Measurements from ENCODE around the gene RGS3. TPM values are rescaled to one million over a fixed set of nuclear protein-coding genes. Genes with fewer than 3 reads are reported as not detected.

Gene RGS3
- total RNA-seq, 1 experiment from 2014 or later: 71.1 TPM

- H3K36me3 ChIP-seq (ENCODE audit: control insufficient read depth, insufficient read depth, low read length): no peaks in the 10 kb centered on the region
- peak in 1 of 2 experiments; percentile 51 for DNase-seq
- no peak overlapping the region for H3K4me3 ChIP-seq (ENCODE audit: low read depth, low read length)
- H3K4me1 ChIP-seq: peaks cover 30% of the 10 kb centered on the region
- Mint-ChIP-seq H3K27me3 (ENCODE audit: insufficient read depth, unreplicated experiment) (no peaks in the 10 kb centered on the region), H3K4me1 (ENCODE audit: low read depth, unreplicated experiment) (peaks cover 36% of the 10 kb centered on the region), H3K27ac (ENCODE audit: unreplicated experiment) (peak overlapping the region; percentile 90), H3K4me3 (ENCODE audit: unreplicated experiment) (peak overlapping the region; percentile 94), H3K9me3 (ENCODE audit: unreplicated experiment) (no peaks in the 10 kb centered on the region), H3K36me3 (ENCODE audit: insufficient read depth, unreplicated experiment) (peaks cover 23% of the 10 kb centered on the region)
- ChIA-PET POLR2A (interaction anchor here (0.7 kb wide), 1 partner anchor 11 kb away, joined by 4 read pairs; no protein-coding TSS in a partner anchor), CTCF (no interaction called here)
- intact Hi-C loops (cut with micrococcal nuclease; ENCODE audit: unreplicated experiment): loop anchor here (5.0 kb wide), 1 partner anchor 127 kb away; no protein-coding TSS in a partner anchor
- no peak for TF ChIP-seq CTCF (IDR thresholded peaks at IDR 0.05; ENCODE audit: insufficient read depth in 1 of 2, low read depth in 1 of 2, low read length in 1 of 2, severe bottlenecking in 1 of 2, unreplicated experiment in 1 of 2)
- no TSS peak for BruUV-seq (replicated peaks)
- H3K27me3 ChIP-seq (replicated peaks; ENCODE audit: control insufficient read depth, insufficient read depth, low read length): no peaks in the 10 kb centered on the region
- no peaks in the 10 kb centered on the region for H3K9me3 ChIP-seq
Measured at GRCh38 chr9:113465599-113466140, 2.1 kb downstream of the RGS3 start.

GRCh38 chr9:113467183-113467582 lies 3.7 kb downstream of the RGS3 start:
- Mint-ChIP-seq H3K4me1 (ENCODE audit: low read depth, unreplicated experiment) (peaks cover 30% of the 10 kb centered on the region), H3K9me3 (ENCODE audit: unreplicated experiment) (no peaks in the 10 kb centered on the region), H3K27me3 (ENCODE audit: insufficient read depth, unreplicated experiment) (no peaks in the 10 kb centered on the region), H3K36me3 (ENCODE audit: insufficient read depth, unreplicated experiment) (peaks cover 37% of the 10 kb centered on the region), H3K27ac (ENCODE audit: unreplicated experiment) (no peak overlapping the region), H3K4me3 (ENCODE audit: unreplicated experiment) (no peak overlapping the region)
- no TSS peak for BruUV-seq (replicated peaks)
- Histone ChIP-seq H3K4me3 (ENCODE audit: low read depth, low read length) (no peak overlapping the region), H3K27me3 (replicated peaks; ENCODE audit: control insufficient read depth, insufficient read depth, low read length) (no peaks in the 10 kb centered on the region), H3K36me3 (ENCODE audit: control insufficient read depth, insufficient read depth, low read length) (no peaks in the 10 kb centered on the region), H3K9me3 (no peaks in the 10 kb centered on the region), H3K4me1 (peaks cover 30% of the 10 kb centered on the region)
- TF ChIP-seq CTCF (IDR thresholded peaks at IDR 0.05; ENCODE audit: insufficient read depth in 1 of 2, low read depth in 1 of 2, low read length in 1 of 2, severe bottlenecking in 1 of 2, unreplicated experiment in 1 of 2): no peak
- ChIA-PET CTCF (no interaction called here), POLR2A (no interaction called here)
- intact Hi-C loops (cut with micrococcal nuclease; ENCODE audit: unreplicated experiment): loop anchor here (5.0 kb wide), 1 partner anchor 125 kb away; no protein-coding TSS in a partner anchor
- DNase-seq: no peak

- Mint-ChIP-seq H3K27me3 (ENCODE audit: insufficient read depth, unreplicated experiment) (no peaks in the 10 kb centered on the region), H3K4me3 (ENCODE audit: unreplicated experiment) (no peak overlapping the region), H3K9me3 (ENCODE audit: unreplicated experiment) (no peaks in the 10 kb centered on the region), H3K4me1 (ENCODE audit: low read depth, unreplicated experiment) (peaks cover 22% of the 10 kb centered on the region), H3K27ac (ENCODE audit: unreplicated experiment) (no peak overlapping the region), H3K36me3 (ENCODE audit: insufficient read depth, unreplicated experiment) (peaks cover 41% of the 10 kb centered on the region)
- no peak for DNase-seq
- BruUV-seq (replicated peaks): no TSS peak
- intact Hi-C loops (cut with micrococcal nuclease; ENCODE audit: unreplicated experiment): loop anchor here (5.0 kb wide), 1 partner anchor 123 kb away; no protein-coding TSS in a partner anchor
- H3K27me3 ChIP-seq (replicated peaks; ENCODE audit: control insufficient read depth, insufficient read depth, low read length): no peaks in the 10 kb centered on the region
- peaks cover 21% of the 10 kb centered on the region for H3K4me1 ChIP-seq
- ChIA-PET POLR2A (interaction anchor here (0.5 kb wide), 1 partner anchor 23 kb away, joined by 3 read pairs; no protein-coding TSS in a partner anchor), CTCF (interaction anchor here (0.6 kb wide), 1 partner anchor 13 kb away, joined by 3 read pairs; no protein-coding TSS in a partner anchor)
- no peaks in the 10 kb centered on the region for H3K36me3 ChIP-seq (ENCODE audit: control insufficient read depth, insufficient read depth, low read length)
- TF ChIP-seq CTCF (IDR thresholded peaks at IDR 0.05; ENCODE audit: insufficient read depth in 1 of 2, low read depth in 1 of 2, low read length in 1 of 2, severe bottlenecking in 1 of 2, unreplicated experiment in 1 of 2): no peak
- no peak overlapping the region for H3K4me3 ChIP-seq (ENCODE audit: low read depth, low read length)
- no peaks in the 10 kb centered on the region for H3K9me3 ChIP-seq
Measured at GRCh38 chr9:113468716-113469448, 5.4 kb downstream of the RGS3 start.
